SK-N-SH (cell line): ENCODE data around the gene TMEM80. TPM values are rescaled to one million over a fixed set of nuclear protein-coding genes. Genes with fewer than 3 reads are reported as not detected.

ENCODE experiments used
- CTCF ChIA-PET: fragments of 300-600, 350-600 bp; formaldehyde crosslinking; extraction: SDS; loops from one replicate; lab custom pipeline; 2021; lab: Yijun Ruan, JAX
- POLR2A ChIA-PET: fragments of 350-600 bp; sonication (Branson Sonifier 250); formaldehyde crosslinking; extraction: SDS; loops from one replicate; lab custom pipeline; 2020; ENCODE audit warnings: antibody characterized with exemption, inconsistent platforms; lab: Yijun Ruan, JAX
- DNase-seq: peaks from one replicate; pipeline ENCODE4 v3.0.0; 2012
- H2AFZ ChIP-seq: fragments of 200-600 bp; sonication (generic); 2 replicates; pipeline ENCODE4 v1.8.1; 2016; ENCODE audit warnings: antibody characterized with exemption, mild to moderate bottlenecking, low read depth
- H3F3A ChIP-seq: fragments of 200-600 bp; sonication (generic); replicated peaks from 2 replicates; pipeline ENCODE3; 2016; ENCODE audit warnings: antibody characterized with exemption, mild to moderate bottlenecking; ENCODE audit not compliant: insufficient read depth
- H3K27ac ChIP-seq, 2 experiments: fragments of 200-500 bp in 1 of 2; fragments of 200-600 bp in 1 of 2; sonication (Bioruptor generic) in 1 of 2; sonication (generic), shearing (Covaris generic) in 1 of 2; 2 replicates each; pipeline versions ENCODE4 v1.5.1 to v1.6.1; 2014 to 2016; ENCODE audit warnings: low read depth in 2 of 2, inconsistent platforms in 1 of 2, low read length in 1 of 2, mild to moderate bottlenecking in 1 of 2, mixed read lengths in 1 of 2
- H3K27me3 ChIP-seq: fragments of 200-600 bp; sonication (generic), shearing (Covaris generic); 2 replicates; pipeline ENCODE4 v1.6.1; 2016; ENCODE audit warnings: mixed run types; ENCODE audit not compliant: insufficient read depth
- H3K36me3 ChIP-seq, 2 experiments: fragments of 200-500 bp in 1 of 2; fragments of 200-600 bp in 1 of 2; sonication (Bioruptor generic) in 1 of 2; sonication (generic) in 1 of 2; replicated peaks in 1 of 2; 2 replicates each; pipeline versions ENCODE3 to v1.5.1; 2014 to 2016; ENCODE audit warnings: low read length in 1 of 2, mild to moderate bottlenecking in 1 of 2; ENCODE audit not compliant: insufficient read depth in 2 of 2, control insufficient read depth in 1 of 2
- H3K4me1 ChIP-seq, 2 experiments: fragments of 200-500 bp in 1 of 2; fragments of 200-600 bp in 1 of 2; sonication (Bioruptor generic) in 1 of 2; sonication (generic), shearing (Covaris generic) in 1 of 2; 2 replicates each; pipeline versions ENCODE4 v1.5.1 to v1.6.1; 2014 to 2016; ENCODE audit warnings: low read depth in 1 of 2, low read length in 1 of 2, mixed run types in 1 of 2; ENCODE audit not compliant: insufficient read depth in 2 of 2, control insufficient read depth in 1 of 2
- H3K4me2 ChIP-seq: fragments of 200-600 bp; sonication (generic), shearing (Covaris generic); 2 replicates; pipeline ENCODE4 v1.6.1; 2017; ENCODE audit warnings: mixed run types
- H3K4me3 ChIP-seq, 2 experiments: fragments of 200-500 bp in 1 of 2; fragments of 200-600 bp in 1 of 2; sonication (Bioruptor generic) in 1 of 2; sonication (generic), shearing (Covaris generic) in 1 of 2; 2 replicates each; pipeline versions ENCODE4 v1.5.1 to v1.8.1; 2014 to 2016; ENCODE audit warnings: low read depth in 2 of 2, inconsistent platforms in 1 of 2, low read length in 1 of 2, mild to moderate bottlenecking in 1 of 2, mixed read lengths in 1 of 2, moderate library complexity in 1 of 2
- H3K79me2 ChIP-seq: fragments of 200-600 bp; sonication (generic); 2 replicates; pipeline ENCODE4 v1.8.1; 2017; ENCODE audit warnings: mild to moderate bottlenecking; ENCODE audit not compliant: insufficient read depth
- H3K9ac ChIP-seq: fragments of 200-600 bp; sonication (generic); 2 replicates; pipeline ENCODE4 v1.6.1; 2017; ENCODE audit warnings: mixed run types
- H3K9me2 ChIP-seq: fragments of 200-600 bp; sonication (generic); 2 replicates; pipeline ENCODE4 v1.6.1; 2017; ENCODE audit warnings: mixed run types
- H3K9me3 ChIP-seq: fragments of 200-600 bp; sonication (generic); 2 replicates; pipeline ENCODE4 v1.6.1; 2017; ENCODE audit warnings: mixed run types, mild to moderate bottlenecking, moderate library complexity
- H4K20me1 ChIP-seq: fragments of 200-600 bp; sonication (generic); 2 replicates; pipeline ENCODE4 v1.6.1; 2017; ENCODE audit warnings: mild to moderate bottlenecking, mixed run types; ENCODE audit not compliant: insufficient read depth
- ELF1 ChIP-seq: IDR thresholded peaks from 2 replicates; pipeline ENCODE4 v1.4.0; 2012
- FOXJ3 ChIP-seq: sonication (generic); formaldehyde crosslinking; IDR thresholded peaks from 2 replicates; pipeline ENCODE4 v1.5.1; 2020; ENCODE audit warnings: mild to moderate bottlenecking, missing genetic modification reagents
- FOXM1 ChIP-seq: IDR thresholded peaks from 2 replicates; pipeline ENCODE4 v1.4.0; 2012; ENCODE audit warnings: low read depth, mild to moderate bottlenecking
- GABPA ChIP-seq: IDR thresholded peaks from 2 replicates; pipeline ENCODE4 v1.4.0; 2012; ENCODE audit warnings: low read depth, mild to moderate bottlenecking
- JUND ChIP-seq: IDR thresholded peaks from 2 replicates; pipeline ENCODE4 v1.4.0; 2012
- MEF2A ChIP-seq: IDR thresholded peaks from 2 replicates; pipeline ENCODE4 v1.4.0; 2012; ENCODE audit warnings: low read depth, borderline replicate concordance
- MXI1 ChIP-seq: IDR thresholded peaks from 2 replicates; pipeline ENCODE4 v1.6.1; 2012; ENCODE audit warnings: mild to moderate bottlenecking, low read depth, low read length, improper control_type of control experiment
- RXRA ChIP-seq: IDR thresholded peaks from 2 replicates; pipeline ENCODE4 v1.4.0; 2012; ENCODE audit warnings: low read depth, mild to moderate bottlenecking, borderline replicate concordance
- SMC3 ChIP-seq: IDR thresholded peaks from 2 replicates; pipeline ENCODE4 v1.6.1; 2012; ENCODE audit warnings: low read depth, low read length, improper control_type of control experiment
- WGBS: methylation state at CpG from one replicate; pipeline ENCODE4 v1.1.6; 2017; ENCODE audit warnings: low lambda C conversion rate; 5-methylcytosine and 5-hydroxymethylcytosine counted together
- polyA plus RNA-seq, 3 experiments: library from polyadenylated mRNA; depleted of rRNA; stranded (reverse); fragments of >200 nt; gene quantifications; 2 replicates each; pipeline ENCODE4 v1.2.3, GENCODE V29; 2012
- TF ChIP-seq, protein P1 (sequence below): fragments of 150-350 bp; IDR thresholded peaks from 2 replicates; pipeline ENCODE4 v1.6.1; 2017; ENCODE audit warnings: antibody characterized with exemption, low read length, low read depth, borderline replicate concordance
- TF ChIP-seq, protein P2 (sequence below): fragments of 200-600 bp; sonication (generic); IDR thresholded peaks from 2 replicates; pipeline ENCODE4 v1.6.1; 2017; ENCODE audit warnings: antibody characterized with exemption, mild to moderate bottlenecking, moderate library complexity
- TF ChIP-seq, protein P3 (sequence below): IDR thresholded peaks from 2 replicates; pipeline ENCODE4 v1.4.0; 2012; ENCODE audit warnings: low read depth
- TF ChIP-seq, protein P4 (sequence below): IDR thresholded peaks from 2 replicates; pipeline ENCODE4 v1.4.0; 2012; ENCODE audit warnings: low read depth, borderline replicate concordance

Gene TMEM80
- polyA plus RNA-seq, 1 of the 3 experiments (the other 2 are of a cell fraction) = 40.4 TPM

DNA sequence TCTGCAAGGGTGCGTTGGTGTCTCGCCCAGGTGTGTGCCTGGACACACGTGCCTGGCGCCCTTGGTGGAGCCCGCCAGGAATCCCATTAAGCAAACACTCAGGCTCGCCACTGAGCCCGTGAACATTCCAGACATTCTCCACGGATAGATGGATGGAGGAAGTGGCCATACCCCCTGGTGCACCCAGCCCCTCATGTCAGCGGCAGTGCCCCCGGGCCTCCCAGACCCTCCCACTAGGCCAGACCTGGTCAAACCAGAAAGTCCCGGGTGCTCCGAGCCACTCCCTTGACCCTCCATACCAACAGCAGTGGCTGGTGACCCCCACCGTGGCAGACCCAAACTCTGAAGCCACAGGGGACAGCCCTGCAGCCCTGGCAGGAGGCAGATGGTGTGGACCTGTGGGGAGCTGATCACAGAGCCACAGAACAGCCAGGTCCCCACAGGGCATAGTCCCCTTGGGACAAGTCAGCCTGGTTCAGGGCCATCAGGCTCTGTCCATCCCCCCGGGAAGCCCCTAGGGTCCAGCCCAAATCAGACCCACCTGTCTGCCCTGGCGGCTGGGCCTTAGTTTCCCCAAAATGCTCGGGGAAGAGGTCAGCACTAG is 12.3 kb downstream of the TMEM80 start (continued):
- TF ChIP-seq FOXM1 (no peak), MXI1 (no peak), ELF1 (no peak)
- TF ChIP-seq, protein P1, sequence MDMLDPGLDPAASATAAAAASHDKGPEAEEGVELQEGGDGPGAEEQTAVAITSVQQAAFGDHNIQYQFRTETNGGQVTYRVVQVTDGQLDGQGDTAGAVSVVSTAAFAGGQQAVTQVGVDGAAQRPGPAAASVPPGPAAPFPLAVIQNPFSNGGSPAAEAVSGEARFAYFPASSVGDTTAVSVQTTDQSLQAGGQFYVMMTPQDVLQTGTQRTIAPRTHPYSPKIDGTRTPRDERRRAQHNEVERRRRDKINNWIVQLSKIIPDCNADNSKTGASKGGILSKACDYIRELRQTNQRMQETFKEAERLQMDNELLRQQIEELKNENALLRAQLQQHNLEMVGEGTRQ = no peak
- TF ChIP-seq, protein P2, sequence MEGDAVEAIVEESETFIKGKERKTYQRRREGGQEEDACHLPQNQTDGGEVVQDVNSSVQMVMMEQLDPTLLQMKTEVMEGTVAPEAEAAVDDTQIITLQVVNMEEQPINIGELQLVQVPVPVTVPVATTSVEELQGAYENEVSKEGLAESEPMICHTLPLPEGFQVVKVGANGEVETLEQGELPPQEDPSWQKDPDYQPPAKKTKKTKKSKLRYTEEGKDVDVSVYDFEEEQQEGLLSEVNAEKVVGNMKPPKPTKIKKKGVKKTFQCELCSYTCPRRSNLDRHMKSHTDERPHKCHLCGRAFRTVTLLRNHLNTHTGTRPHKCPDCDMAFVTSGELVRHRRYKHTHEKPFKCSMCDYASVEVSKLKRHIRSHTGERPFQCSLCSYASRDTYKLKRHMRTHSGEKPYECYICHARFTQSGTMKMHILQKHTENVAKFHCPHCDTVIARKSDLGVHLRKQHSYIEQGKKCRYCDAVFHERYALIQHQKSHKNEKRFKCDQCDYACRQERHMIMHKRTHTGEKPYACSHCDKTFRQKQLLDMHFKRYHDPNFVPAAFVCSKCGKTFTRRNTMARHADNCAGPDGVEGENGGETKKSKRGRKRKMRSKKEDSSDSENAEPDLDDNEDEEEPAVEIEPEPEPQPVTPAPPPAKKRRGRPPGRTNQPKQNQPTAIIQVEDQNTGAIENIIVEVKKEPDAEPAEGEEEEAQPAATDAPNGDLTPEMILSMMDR = no peak

DNA sequence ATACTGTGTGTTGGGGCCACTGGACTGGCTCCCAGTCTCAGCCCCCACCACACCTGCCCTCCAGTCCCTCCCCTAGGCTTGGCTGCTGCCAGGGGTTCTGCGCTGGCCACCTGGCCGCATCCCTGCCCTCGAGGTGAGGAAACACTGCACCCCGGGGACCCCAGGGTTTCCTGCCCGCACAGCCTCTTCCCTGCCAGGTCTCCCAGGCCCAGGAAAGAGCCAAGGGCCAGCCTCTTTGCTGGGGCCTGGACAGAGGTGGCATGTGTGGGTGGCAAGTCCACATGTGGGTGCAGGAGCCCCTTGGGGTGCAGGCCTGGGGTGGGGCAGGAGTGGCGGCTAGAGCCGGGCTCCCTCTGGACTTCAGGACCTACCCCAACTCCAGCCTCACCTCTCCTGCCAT is 12.9 kb downstream of the TMEM80 start:
- Histone ChIP-seq H3F3A (no peaks in the 10 kb centered on the region), H3K9ac (no peak overlapping the region), H3K4me3 (no peak overlapping the region), H3K27ac (no peak overlapping the region)
- no peak for TF ChIP-seq ELF1
- TF ChIP-seq, protein P3, sequence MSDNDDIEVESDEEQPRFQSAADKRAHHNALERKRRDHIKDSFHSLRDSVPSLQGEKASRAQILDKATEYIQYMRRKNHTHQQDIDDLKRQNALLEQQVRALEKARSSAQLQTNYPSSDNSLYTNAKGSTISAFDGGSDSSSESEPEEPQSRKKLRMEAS = no peak
- no peak for TF ChIP-seq RXRA
- no peak for TF ChIP-seq GABPA
- no peak for TF ChIP-seq JUND
- TF ChIP-seq, protein P2 = no peak
- TF ChIP-seq SMC3 = no peak
- no peak for TF ChIP-seq MEF2A
- no peak for TF ChIP-seq MXI1
- TF ChIP-seq FOXJ3 = no peak
- TF ChIP-seq, protein P4, sequence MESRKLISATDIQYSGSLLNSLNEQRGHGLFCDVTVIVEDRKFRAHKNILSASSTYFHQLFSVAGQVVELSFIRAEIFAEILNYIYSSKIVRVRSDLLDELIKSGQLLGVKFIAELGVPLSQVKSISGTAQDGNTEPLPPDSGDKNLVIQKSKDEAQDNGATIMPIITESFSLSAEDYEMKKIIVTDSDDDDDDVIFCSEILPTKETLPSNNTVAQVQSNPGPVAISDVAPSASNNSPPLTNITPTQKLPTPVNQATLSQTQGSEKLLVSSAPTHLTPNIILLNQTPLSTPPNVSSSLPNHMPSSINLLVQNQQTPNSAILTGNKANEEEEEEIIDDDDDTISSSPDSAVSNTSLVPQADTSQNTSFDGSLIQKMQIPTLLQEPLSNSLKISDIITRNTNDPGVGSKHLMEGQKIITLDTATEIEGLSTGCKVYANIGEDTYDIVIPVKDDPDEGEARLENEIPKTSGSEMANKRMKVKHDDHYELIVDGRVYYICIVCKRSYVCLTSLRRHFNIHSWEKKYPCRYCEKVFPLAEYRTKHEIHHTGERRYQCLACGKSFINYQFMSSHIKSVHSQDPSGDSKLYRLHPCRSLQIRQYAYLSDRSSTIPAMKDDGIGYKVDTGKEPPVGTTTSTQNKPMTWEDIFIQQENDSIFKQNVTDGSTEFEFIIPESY = no peak
- TF ChIP-seq, all 33 proteins: peak for 0
- H3K9me2 ChIP-seq = no peaks in the 10 kb centered on the region
- no peak overlapping the region for H2AFZ ChIP-seq
- DNase-seq = peak; percentile 24
- H3K4me2 ChIP-seq = no peak overlapping the region
- H3K36me3 ChIP-seq = no peaks in the 10 kb centered on the region
- H4K20me1 ChIP-seq = no peaks in the 10 kb centered on the region
- H3K79me2 ChIP-seq = no peaks in the 10 kb centered on the region
- 79% methylated on average over 4 of the region's 7 CpGs for WGBS
- ChIA-PET POLR2A (no interaction called here), CTCF (interaction anchor here (2.7 kb wide), 1 partner anchor 20 kb away, joined by 9 read pairs; no protein-coding TSS in a partner anchor)
- H3K9me3 ChIP-seq = no peaks in the 10 kb centered on the region
- no peaks in the 10 kb centered on the region for H3K27me3 ChIP-seq
- peaks cover 0 to 5% of the 10 kb centered on the region in 2 experiments; a peak in 1 of 4 replicates for H3K4me1 ChIP-seq
